HepG2 (cell line): ENCODE data around the gene KLF16. TPM values are rescaled to one million over a fixed set of nuclear protein-coding genes. Genes with fewer than 3 reads are reported as not detected.

Experiments used
- FOXK1 ChIP-seq: sonication (generic); formaldehyde crosslinking; IDR thresholded peaks from 2 replicates; pipeline ENCODE4 v1.4.0; 2020; ENCODE audit warnings: low read depth, missing genetic modification reagents, borderline replicate concordance
- MEF2D ChIP-seq: sonication (generic); formaldehyde crosslinking; IDR thresholded peaks from 2 replicates; pipeline ENCODE4 v1.5.1; 2020; ENCODE audit warnings: mild to moderate bottlenecking, missing genetic modification reagents
- PCBP1 ChIP-seq: fragments of 200-400 bp; formaldehyde crosslinking; IDR thresholded peaks from 2 replicates; pipeline ENCODE4 v1.6.1; 2017; ENCODE audit warnings: mild to moderate bottlenecking, low read depth, low read length, borderline replicate concordance
- RAD21 ChIP-seq: fragments of 450-650 bp; formaldehyde crosslinking; IDR thresholded peaks from 2 replicates; pipeline ENCODE4 v1.5.0; 2020; ENCODE audit warnings: mild to moderate bottlenecking
- REL ChIP-seq: sonication (generic); formaldehyde crosslinking; conservative IDR thresholded peaks from 2 replicates; pipeline ENCODE4 v1.8.0; 2022; ENCODE audit warnings: mild to moderate bottlenecking, missing genetic modification reagents, moderate library complexity
- RXRB ChIP-seq: IDR thresholded peaks from 2 replicates; pipeline ENCODE4 v1.6.1; 2016; ENCODE audit warnings: borderline replicate concordance, missing genetic modification reagents, missing compliant biosample characterization
- THAP11 ChIP-seq: IDR thresholded peaks from 2 replicates; pipeline ENCODE4 v1.6.1; 2016; ENCODE audit warnings: missing biosample characterization, missing genetic modification reagents
- TMF1 ChIP-seq: sonication (generic); formaldehyde crosslinking; IDR thresholded peaks from 2 replicates; pipeline ENCODE4 v1.8.1; 2022; ENCODE audit warnings: low read depth, missing genetic modification reagents
- ZNF605 ChIP-seq: sonication (generic); formaldehyde crosslinking; IDR thresholded peaks from 2 replicates; pipeline ENCODE4 v1.8.0; 2022; ENCODE audit warnings: mild to moderate bottlenecking, missing genetic modification reagents
- ZNF644 ChIP-seq: IDR thresholded peaks from 2 replicates; pipeline ENCODE4 v1.6.1; 2016; ENCODE audit warnings: low read depth
- ZNF713 ChIP-seq: sonication (generic); formaldehyde crosslinking; IDR thresholded peaks from 2 replicates; pipeline ENCODE4 v1.4.0; 2020; ENCODE audit warnings: mild to moderate bottlenecking, missing genetic modification reagents
- ZNF790 ChIP-seq: sonication (generic); formaldehyde crosslinking; IDR thresholded peaks from 2 replicates; pipeline ENCODE4 v1.8.0; 2022; ENCODE audit warnings: missing genetic modification reagents, mild to moderate bottlenecking, borderline replicate concordance
- polyA plus RNA-seq, 8 experiments: library from polyadenylated mRNA; depleted of rRNA in 3 of 8; stranded (reverse) in 7 of 8; unstranded in 1 of 8; fragments of >200 nt; fragmentation: Illumina TruSeq in 4 of 8; extraction: Trizol in 4 of 8; gene quantifications; 2 replicates each; pipeline versions ENCODE4 v1.2.1 to v1.2.3, GENCODE V29; 2011 to 2016; ENCODE audit warnings: low read depth in 4 of 8, missing spikeins in 1 of 8, mixed read lengths in 1 of 8; ENCODE audit not compliant: insufficient read depth in 1 of 8
- total RNA-seq, 5 experiments: library from RNA; depleted of rRNA; stranded (reverse); fragments of >200 nt; fragmentation: Illumina TruSeq; extraction: Trizol; gene quantifications; 2 replicates each; pipeline ENCODE4 v1.2.3, GENCODE V29; 2016; ENCODE audit warnings: low read depth in 1 of 5
- TF ChIP-seq, protein P1 (sequence below): sonication (generic); formaldehyde crosslinking; IDR thresholded peaks from 2 replicates; pipeline ENCODE4 v1.5.0; 2020; ENCODE audit warnings: mild to moderate bottlenecking, missing genetic modification reagents, borderline replicate concordance
- TF ChIP-seq, protein P2 (sequence below): sonication (generic); IDR thresholded peaks from 2 replicates; pipeline ENCODE4 v1.6.1; 2016; ENCODE audit warnings: low read depth, borderline replicate concordance

KLF16 gene
- total and polyA plus RNA-seq, 2 of the 13 experiments (the other 11 are each of a cell fraction or from before 2014, with no cell fraction given), result 3.5 to 6.7 TPM

DNA sequence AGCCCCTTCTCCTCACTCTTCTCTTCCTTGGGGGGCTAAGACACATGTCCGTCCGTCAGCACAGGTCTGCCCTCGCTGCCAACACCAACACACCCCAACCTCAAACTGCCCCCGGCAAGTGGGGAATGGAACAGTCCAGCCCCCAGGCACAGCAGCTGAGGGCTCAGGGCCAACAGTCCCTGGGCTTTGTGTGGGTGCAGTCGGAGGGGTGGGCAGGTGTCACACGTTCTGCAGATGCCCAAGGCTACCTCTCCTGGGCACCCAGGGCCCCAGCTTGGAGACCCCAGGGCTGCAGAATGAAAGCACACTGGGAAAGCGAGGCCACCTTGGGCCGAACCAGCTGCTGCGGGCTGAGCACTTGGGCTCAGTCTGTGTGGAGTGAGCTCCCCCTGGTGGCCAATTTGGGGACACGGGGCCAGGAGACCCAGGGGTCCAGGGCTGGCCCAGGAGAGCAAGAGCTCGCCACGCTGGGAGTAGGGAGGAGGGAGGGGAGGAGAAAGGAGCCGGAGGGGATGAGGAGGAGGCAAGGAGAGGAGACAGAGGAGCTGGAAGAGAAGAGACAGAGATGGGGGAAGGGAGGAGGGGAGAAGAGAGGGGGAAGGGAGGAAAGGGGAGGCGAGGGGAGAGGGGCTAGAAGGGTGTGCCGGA lies 37.3 kb downstream of the KLF16 start (continued):
- TF ChIP-seq, protein P1, sequence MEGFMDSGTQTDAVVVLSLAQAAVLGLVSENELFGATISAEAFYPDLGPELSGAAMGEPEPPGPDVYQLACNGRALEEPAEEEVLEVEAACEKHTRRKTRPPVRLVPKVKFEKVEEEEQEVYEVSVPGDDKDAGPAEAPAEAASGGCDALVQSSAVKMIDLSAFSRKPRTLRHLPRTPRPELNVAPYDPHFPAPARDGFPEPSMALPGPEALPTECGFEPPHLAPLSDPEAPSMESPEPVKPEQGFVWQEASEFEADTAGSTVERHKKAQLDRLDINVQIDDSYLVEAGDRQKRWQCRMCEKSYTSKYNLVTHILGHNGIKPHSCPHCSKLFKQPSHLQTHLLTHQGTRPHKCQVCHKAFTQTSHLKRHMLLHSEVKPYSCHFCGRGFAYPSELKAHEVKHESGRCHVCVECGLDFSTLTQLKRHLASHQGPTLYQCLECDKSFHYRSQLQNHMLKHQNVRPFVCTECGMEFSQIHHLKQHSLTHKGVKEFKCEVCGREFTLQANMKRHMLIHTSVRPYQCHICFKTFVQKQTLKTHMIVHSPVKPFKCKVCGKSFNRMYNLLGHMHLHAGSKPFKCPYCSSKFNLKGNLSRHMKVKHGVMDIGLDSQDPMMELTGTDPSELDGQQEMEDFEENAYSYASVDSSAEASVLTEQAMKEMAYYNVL, result no peak
- TF ChIP-seq TMF1 (CRISPR knock-in tag) (no peak), ZNF644 (CRISPR knock-in tag) (no peak), REL (CRISPR knock-in tag) (no peak), PCBP1 (peak; percentile 91; the same call in 1 of the 2 replicates), MEF2D (CRISPR knock-in tag) (no peak), ZNF605 (CRISPR knock-in tag) (no peak), ZNF713 (CRISPR knock-in tag) (no peak), ZNF790 (CRISPR knock-in tag) (no peak), RXRB (CRISPR knock-in tag) (no peak), FOXK1 (CRISPR knock-in tag) (no peak), RAD21 (CRISPR knock-in tag) (peak; percentile 86), THAP11 (no peak)
- TF ChIP-seq, protein P2, sequence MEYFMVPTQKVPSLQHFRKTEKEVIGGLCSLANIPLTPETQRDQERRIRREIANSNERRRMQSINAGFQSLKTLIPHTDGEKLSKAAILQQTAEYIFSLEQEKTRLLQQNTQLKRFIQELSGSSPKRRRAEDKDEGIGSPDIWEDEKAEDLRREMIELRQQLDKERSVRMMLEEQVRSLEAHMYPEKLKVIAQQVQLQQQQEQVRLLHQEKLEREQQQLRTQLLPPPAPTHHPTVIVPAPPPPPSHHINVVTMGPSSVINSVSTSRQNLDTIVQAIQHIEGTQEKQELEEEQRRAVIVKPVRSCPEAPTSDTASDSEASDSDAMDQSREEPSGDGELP, result peak; percentile 46; the same call in 1 of the 2 replicates
